AG04449 (cell line): ENCODE results near the gene MMP23B.

ENCODE experiments used
- CTCF ChIA-PET: fragments of 350-600 bp; formaldehyde crosslinking; extraction: SDS; loops from one replicate; lab custom pipeline; 2021; ENCODE audit warnings: antibody characterized with exemption; lab: Yijun Ruan, JAX
- POLR2A ChIA-PET: fragments of 400-600, 350-600 bp; formaldehyde crosslinking; extraction: SDS; loops from one replicate; lab custom pipeline; 2020; ENCODE audit warnings: antibody characterized with exemption, inconsistent platforms; lab: Yijun Ruan, JAX
- DNase-seq: peaks from one replicate; pipeline ENCODE4 v3.0.0-alpha.2; 2010; ENCODE audit warnings: low read depth, low spot score
- H3K4me3 ChIP-seq: 2 replicates; pipeline ENCODE4 v1.5.1; 2011; ENCODE audit warnings: low read depth, mild to moderate bottlenecking, control low read depth, low read length
- TF ChIP-seq, protein P1 (sequence below): IDR thresholded peaks from one replicate; pipeline ENCODE4 v1.5.1; 2011; ENCODE audit warnings: mild to moderate bottlenecking, moderate library complexity, low read length, control low read depth, inconsistent platforms; ENCODE audit not compliant: insufficient read depth; ENCODE audit errors: missing control alignments

Gene MMP23B

DNA sequence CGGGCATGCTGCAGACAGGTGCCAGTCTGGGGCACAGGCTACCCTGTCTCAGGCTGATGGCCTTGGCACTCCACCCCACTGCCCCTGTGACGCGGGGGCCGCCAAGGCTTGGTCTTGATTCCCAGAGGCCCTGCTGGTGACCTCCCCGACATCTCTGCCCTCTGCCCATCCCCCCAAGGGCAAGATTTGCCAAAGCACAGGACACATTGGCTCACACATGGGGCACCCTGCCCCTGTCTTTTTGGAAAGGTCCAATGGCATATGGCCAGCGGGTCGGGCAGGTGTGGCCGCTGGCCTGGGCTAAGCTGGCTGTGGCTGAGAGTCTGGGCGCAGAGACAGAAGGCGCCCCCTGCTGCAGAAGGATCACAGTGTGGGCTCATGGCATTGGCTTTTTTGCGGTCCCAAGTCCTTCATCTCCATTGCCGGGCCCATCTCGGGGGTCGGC lies 12.0 kb upstream of the MMP23B start:
- ChIA-PET CTCF (interaction anchor here (1.3 kb wide), 1 partner anchor 37 kb away, joined by 4 read pairs; no protein-coding TSS in a partner anchor), POLR2A (no interaction called here)
- TF ChIP-seq, protein P1, sequence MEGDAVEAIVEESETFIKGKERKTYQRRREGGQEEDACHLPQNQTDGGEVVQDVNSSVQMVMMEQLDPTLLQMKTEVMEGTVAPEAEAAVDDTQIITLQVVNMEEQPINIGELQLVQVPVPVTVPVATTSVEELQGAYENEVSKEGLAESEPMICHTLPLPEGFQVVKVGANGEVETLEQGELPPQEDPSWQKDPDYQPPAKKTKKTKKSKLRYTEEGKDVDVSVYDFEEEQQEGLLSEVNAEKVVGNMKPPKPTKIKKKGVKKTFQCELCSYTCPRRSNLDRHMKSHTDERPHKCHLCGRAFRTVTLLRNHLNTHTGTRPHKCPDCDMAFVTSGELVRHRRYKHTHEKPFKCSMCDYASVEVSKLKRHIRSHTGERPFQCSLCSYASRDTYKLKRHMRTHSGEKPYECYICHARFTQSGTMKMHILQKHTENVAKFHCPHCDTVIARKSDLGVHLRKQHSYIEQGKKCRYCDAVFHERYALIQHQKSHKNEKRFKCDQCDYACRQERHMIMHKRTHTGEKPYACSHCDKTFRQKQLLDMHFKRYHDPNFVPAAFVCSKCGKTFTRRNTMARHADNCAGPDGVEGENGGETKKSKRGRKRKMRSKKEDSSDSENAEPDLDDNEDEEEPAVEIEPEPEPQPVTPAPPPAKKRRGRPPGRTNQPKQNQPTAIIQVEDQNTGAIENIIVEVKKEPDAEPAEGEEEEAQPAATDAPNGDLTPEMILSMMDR, result no peak
- H3K4me3 ChIP-seq, result no peak overlapping the region
- DNase-seq, result no peak

DNA sequence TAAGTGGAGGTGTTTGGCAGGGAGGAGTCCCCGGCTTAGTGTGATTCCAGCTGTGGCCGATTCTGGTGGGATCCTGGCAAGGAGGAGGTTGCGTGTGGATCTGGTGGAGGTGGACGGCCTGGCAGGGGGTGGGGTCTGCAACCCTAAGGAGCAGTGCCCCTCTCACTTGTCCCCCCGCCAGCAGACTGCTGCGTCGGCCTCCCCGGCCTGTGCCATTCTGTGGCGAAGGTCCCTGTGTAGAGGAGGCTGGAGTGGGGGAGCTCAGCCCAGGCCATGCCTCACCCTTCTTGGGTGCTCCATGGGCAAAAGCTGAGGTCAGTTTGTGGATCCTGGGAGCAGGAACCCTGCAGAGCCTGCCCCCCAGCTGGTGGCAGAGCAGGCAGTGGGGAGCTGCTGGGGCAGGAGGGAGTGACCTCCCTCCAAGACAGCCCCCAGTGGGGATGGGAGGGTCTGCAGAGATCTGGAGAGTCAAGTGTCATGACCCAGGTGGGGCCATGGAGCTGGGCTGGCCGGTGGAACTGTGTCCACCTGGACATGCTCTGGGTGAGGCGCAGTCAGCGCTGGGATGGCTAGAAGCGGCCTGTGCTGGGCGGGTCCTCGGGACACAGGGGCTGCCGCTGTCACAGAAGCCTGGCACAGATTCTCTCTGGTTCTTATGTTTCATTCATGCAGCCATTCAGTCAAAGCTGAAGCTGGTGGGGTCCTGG lies 11.4 kb upstream of the MMP23B start:
- ChIA-PET POLR2A (no interaction called here), CTCF (interaction anchor here (1.3 kb wide), 1 partner anchor 36 kb away, joined by 4 read pairs; no protein-coding TSS in a partner anchor)
- no peak for DNase-seq
- TF ChIP-seq, protein P1, result no peak
- H3K4me3 ChIP-seq, result no peak overlapping the region

DNA sequence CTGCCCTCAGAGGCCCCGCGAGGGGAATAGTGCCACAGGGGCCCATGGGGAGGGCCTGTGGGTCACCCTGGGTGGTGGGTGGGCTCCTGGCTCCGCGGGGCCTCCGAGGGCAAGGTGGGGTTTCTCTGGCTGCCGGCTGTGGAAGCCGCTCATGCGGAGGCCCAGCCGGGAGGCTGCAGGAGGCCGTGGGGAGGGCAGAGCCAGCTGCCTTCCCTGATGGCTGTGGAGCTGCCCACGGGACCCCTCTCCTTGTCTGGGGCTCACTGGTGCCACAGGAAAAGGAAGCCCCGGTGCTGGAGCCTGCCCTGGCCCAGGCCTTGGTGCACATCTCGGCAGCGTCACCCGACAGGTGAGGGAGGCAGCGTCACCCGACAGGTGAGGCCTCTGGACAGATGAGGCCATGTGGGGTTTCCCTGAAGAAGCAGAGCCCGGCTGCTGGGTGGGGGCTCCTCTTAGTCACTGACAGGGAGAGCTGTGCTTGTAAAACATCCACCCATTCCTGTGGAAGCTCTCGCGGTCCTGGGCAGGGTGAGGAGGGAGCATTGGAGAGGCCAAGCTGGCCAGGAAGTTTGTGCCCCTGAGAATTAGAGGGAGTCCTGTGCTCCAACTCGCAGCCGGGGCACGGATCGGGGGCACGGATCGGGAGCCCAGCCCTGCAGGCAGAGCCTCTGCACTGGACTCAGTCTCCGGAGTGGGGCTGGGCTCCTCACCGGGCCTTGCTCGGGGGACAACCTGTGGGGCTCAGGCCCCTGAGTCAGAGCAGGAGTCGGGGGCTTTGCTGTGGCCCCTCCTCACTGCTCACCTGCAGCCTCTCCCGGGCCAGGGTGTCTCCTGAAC lies 10.6 kb upstream of the MMP23B start:
- CTCF ChIA-PET, result no interaction called here
- DNase-seq, result no peak
- no peak overlapping the region for H3K4me3 ChIP-seq
- TF ChIP-seq, protein P1, result no peak
- POLR2A ChIA-PET, result no interaction called here

DNA sequence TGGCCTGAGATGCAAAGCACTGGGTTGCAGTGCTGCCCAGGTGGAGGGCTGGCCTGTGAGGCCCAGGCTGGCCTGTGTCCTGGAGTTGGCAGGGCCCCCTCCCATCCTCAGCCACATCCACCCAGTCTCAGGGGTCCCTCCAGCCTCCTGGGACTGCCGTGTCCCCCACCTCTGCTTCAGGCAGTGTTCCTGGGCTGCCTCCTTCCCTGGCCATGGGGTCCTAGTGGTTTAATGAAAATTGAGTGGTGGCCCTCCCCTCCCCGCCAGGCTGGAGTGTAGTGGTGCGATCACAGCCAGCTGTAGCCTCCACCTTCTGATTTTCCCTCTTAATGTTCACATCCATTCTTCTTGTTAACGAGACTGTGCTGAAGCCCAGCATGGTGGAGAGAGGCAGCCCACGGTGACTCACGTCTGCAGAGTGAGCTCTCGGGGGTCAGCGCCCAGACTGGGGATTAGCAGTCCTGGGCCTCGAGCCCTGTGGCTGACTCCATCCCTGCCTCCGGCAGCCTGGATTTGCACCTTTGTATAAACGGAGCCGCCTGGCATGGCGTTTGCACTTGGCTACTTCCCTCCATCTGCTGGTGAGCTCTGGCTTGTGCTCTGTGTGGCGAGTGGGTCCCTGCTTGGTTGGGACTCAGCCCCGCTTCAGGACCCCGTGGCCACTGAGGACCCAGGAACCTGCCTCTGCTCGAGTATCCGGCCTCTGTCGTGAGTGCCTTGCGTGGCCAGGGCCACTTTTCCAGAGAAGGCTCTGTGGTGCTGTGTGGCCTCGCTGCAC lies 9.8 kb upstream of the MMP23B start:
- TF ChIP-seq, protein P1, result no peak
- CTCF ChIA-PET, result interaction anchor here (0.6 kb wide), 1 partner anchor 357 kb away, joined by 3 read pairs; no protein-coding TSS in a partner anchor
- no peak overlapping the region for H3K4me3 ChIP-seq
- DNase-seq, result no peak
- POLR2A ChIA-PET, result no interaction called here

DNA sequence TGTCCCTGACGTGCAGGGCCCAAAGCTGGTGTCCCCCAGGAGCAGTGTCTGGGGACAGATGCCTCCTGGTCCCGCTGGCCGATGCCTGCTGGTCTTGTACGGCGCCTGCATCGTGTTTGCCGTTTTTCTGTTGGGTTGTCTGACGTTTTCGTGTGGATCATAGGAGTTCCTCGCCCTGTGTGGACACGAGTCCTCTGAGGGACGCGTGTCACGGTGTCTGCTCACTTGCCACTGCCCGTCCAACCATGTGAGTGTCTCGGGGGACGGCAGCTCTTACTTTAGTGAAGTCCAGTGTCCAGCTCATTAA lies 9.2 kb upstream of the MMP23B start:
- no peak overlapping the region for H3K4me3 ChIP-seq
- TF ChIP-seq, protein P1, result no peak
- DNase-seq, result no peak
- CTCF ChIA-PET, result interaction anchor here (0.6 kb wide), 1 partner anchor 358 kb away, joined by 3 read pairs; no protein-coding TSS in a partner anchor
- POLR2A ChIA-PET, result no interaction called here
